ENCODE results near the gene GPR27. TPM values are rescaled to one million over a fixed set of nuclear protein-coding genes. Genes with fewer than 3 reads are reported as not detected.

The GPR27 gene
- total and polyA plus RNA-seq, 2 of the 8 experiments (the other 6 are each of a cell fraction or from before 2014, with no cell fraction given), result 11.3 to 12.5 TPM

DNA sequence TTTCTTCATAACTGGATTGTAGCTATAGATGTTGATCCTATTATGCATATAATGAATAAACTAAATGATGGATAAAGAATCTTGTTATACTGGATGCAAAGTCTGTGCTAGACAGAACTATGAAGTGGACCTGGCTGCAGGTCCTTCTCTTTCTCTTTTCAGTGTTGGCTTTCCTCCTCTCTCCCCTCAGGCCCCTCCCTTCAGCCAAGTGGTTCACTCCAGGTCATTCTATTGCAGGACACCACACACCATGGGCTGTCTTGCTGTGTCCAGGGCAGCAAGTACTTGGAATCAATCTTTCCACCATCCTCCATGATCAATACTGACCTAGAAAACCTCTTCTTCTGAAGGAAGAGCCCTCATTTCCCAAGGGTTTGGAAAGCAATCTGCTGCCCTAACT lies 48.7 kb upstream of the GPR27 start:
- Histone ChIP-seq H3K36me3 (ENCODE audit: control insufficient read depth in 2 of 4, insufficient read depth in 4 of 4, low read length in 3 of 4) (no peaks in the 10 kb centered on the region), H4K8ac (ENCODE audit: extremely low read depth, insufficient read depth, low read length) (no peak overlapping the region), H3K27ac (ENCODE audit: low read depth, low read length) (no peak overlapping the region), H3K56ac (replicated peaks; ENCODE audit: insufficient read length, low read depth, low read length) (no peak overlapping the region), H3K18ac (ENCODE audit: extremely low read depth, low read length) (no peak overlapping the region), H4K5ac (ENCODE audit: insufficient read length, low read depth, low read length) (no peak overlapping the region), H4K91ac (replicated peaks; ENCODE audit: insufficient read length, low read length) (no peak overlapping the region), H3K4me1 (replicated peaks in 1 of 4; ENCODE audit: control insufficient read depth in 3 of 4, insufficient read depth in 4 of 4, low read length in 3 of 4) (no peaks in the 10 kb centered on the region), H2BK20ac (ENCODE audit: low read length) (no peak overlapping the region), H3K79me2 (ENCODE audit: control insufficient read depth in 1 of 2, insufficient read depth in 2 of 2, low read length in 2 of 2) (no peaks in the 10 kb centered on the region), H3K23ac (ENCODE audit: insufficient read length) (no peak overlapping the region), H3K14ac (ENCODE audit: insufficient read length) (no peak overlapping the region), H2BK120ac (replicated peaks; ENCODE audit: low read depth, low read length) (no peak overlapping the region), H3K9me3 (ENCODE audit: insufficient read depth in 2 of 2, low read depth in 1 of 2, low read length in 1 of 2) (no peaks in the 10 kb centered on the region), H3K4ac (replicated peaks; ENCODE audit: insufficient read length, low read depth, low read length) (no peak overlapping the region), H3K23me2 (ENCODE audit: low read depth, low read length) (no peaks in the 10 kb centered on the region), H3K4me2 (ENCODE audit: insufficient read depth in 1 of 2, low read depth in 2 of 2, low read length in 2 of 2) (no peak overlapping the region), H2BK5ac (ENCODE audit: low read depth, low read length) (no peak overlapping the region), H3K9ac (replicated peaks in 1 of 4; ENCODE audit: extremely low read depth in 1 of 4, low read depth in 3 of 4, low read length in 3 of 4) (no peak overlapping the region), H2AK5ac (ENCODE audit: low read depth, low read length) (no peak overlapping the region), H2BK15ac (ENCODE audit: low read length) (no peak overlapping the region), H2BK12ac (ENCODE audit: low read depth, low read length) (no peak overlapping the region), H2AFZ (ENCODE audit: low read length) (no peak overlapping the region), H3K4me3 (ENCODE audit: extremely low read depth in 1 of 4, insufficient read depth in 2 of 4, low read depth in 3 of 4, low read length in 4 of 4) (no peak overlapping the region), H3K27me3 (replicated peaks in 1 of 4; ENCODE audit: control insufficient read depth in 3 of 4, extremely low read depth in 1 of 4, insufficient read depth in 3 of 4, low read length in 3 of 4) (no peaks in the 10 kb centered on the region), H4K20me1 (replicated peaks in 1 of 2; ENCODE audit: control insufficient read depth in 1 of 2, insufficient read depth in 2 of 2, low read length in 2 of 2) (no peaks in the 10 kb centered on the region), H3K79me1 (ENCODE audit: low read depth, low read length) (0 out of 2 replicates have a peak, but pooled peaks cover 2% of the 10 kb centered on the region)
- no peak for FAIRE-seq
- TF ChIP-seq PHF8 (conservative IDR thresholded peaks at IDR 0.05; ENCODE audit: low read depth, low read length) (no peak), KDM5A (IDR thresholded peaks at IDR 0.05; ENCODE audit: low read length) (no peak), TCF12 (IDR thresholded peaks at IDR 0.05; ENCODE audit: low read depth, low read length) (no peak)
- ChIA-PET POLR2A (ENCODE audit: partially characterized antibody) (no interaction called here), CTCF (ENCODE audit: partially characterized antibody) (interaction anchor here (0.9 to 1.0 kb wide), 2 partner anchors 156 to 170 kb away, joined by 3 read pairs; no protein-coding TSS in a partner anchor)
- no peak for DNase-seq (ENCODE audit: low read depth in 1 of 2, low spot score in 2 of 2)

Measured in H1 (cell line).